D341Med (cell line): ENCODE results near the gene ABTB2.

Source experiments
- DNase-seq: peaks from one replicate; pipeline ENCODE4 v3.0.0; 2012; ENCODE audit warnings: low spot score

The ABTB2 gene

DNA sequence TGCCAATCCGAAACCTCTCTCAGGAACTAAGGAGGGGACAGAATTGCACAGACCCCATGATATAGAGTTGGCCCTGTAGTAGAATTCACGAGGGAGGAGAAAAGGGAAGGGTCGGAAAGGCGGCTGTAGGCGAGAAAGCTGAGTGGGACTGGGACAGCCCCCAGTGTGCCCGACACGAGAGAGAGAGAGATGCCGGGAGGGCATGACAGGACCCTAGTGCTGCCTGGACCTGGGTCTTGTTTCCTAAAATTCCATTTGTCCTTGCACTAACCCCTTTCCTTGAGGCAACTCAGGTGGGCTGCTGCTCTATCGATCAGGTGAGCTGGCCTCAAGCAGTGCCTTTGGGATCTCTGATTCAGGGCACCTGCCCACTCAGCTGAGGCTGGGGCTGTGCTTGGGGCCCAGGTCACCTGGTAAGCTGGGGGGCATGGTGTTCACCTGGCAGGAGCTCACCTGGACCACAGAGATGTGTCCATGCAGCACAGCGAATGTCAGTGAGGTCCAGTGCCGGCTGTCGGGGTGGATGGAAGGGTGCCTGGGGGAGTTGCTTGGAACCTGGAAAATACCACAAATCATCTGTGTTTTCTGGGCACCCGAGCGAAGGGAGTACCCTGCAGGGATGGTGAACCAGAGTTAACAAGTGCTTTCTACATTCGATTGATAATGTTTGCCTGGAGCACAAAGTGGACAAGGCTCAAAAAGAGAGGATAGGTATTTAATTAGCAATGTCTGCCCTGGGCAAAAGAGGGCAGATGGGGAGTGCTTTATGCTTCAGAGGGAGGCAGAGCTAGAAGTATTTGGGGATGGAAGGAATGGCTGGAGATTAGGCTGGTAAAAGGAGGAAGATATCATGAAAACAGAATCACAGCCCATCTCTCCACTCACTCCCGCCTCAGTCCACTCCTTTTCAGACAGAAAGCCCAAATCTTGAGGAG is 190.7 kb downstream of the ABTB2 start:
- no peak for DNase-seq

DNA sequence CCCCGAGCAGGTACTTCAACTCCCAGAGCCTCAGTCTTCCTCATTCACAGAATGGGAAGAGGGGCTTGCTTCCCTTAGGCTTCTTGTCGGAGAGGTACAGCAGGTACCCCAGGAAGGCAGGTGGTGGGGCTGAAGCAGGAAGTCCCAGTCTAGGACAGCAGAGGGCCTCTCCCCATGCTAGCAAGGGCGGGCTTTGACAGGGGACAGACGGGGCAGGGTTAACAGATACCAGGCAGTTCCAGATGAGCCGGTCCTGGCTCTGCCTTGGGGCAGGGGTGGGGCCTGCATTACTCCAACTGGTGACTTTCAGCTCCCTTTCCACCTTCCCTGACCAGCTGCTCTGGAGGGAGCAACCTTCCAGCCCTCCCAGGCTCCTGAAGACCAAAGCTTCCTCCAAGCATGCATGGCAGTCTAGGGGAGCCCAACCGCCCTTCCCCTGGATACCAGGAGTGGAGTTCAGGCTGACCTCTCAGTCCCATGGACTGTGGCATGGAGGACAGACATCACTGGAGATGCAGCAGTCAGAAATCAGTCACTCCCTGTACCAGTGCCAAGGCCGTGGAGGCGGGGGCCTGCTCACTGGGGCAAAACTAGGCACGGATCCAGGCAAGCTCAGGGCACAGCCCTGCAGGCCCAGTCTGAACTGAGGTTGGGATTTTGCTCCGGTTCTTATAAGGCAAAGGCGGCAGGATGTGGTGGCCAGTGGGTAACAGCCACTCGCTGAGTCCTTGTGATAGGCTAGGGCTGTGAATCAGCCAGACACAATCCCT is 191.8 kb downstream of the ABTB2 start:
- no peak for DNase-seq

DNA sequence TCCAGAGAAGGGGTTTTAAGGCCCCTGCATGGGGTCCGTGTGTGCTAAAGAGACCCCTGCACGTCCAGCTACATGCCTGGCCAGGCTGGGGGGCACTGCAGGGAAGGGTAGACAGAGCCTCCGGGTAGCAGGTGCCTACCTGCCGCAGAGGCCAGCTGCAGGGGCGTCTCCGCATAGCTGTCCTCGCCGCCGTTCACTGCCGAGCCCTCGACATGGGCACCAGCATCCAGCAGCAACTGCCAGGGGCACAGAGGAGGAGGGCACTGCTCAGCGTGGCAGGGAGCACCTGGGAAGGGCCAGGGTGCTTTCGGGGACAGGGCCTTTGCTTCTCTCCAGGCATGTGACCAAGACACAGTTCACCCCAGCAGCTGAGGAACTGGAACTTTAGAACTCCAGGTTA is 192.7 kb downstream of the ABTB2 start:
- no peak for DNase-seq

DNA sequence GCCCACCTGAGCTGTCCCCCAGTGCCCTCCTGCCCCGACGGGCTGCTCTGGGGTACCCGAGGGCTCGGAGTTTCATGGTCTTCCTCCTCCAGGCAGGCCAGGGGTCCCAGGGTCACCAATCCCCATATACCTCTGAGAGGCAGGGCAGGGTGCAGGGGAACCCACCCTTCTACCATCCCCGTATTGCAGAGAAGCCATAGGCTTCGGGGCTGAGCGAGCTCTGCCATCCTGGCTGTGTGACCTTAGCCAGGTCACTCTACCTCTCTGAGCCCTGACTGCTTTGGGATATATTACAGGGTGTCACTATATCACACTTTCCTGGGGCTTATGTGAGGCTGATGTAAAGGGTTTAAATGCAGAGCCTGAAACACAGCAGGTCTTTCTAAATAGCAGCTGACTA is 195.0 kb downstream of the ABTB2 start:
- DNase-seq: no peak

DNA sequence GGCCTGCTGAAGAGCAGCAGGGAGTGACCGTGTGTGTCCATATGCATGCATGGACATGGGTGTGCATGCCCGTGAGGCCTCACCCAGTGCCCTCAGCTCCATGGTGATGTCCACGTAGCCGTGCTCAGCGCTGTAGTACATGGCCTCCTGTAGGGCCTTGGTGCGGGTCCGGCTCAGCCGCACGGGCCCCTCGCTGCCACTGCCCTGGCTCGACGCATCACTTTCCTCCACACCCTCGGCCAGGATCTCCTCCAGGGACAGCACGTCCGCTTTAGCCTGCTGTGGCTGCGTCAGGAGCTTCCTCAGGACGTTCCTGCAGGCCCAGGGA is 195.4 kb downstream of the ABTB2 start:
- no peak for DNase-seq

DNA sequence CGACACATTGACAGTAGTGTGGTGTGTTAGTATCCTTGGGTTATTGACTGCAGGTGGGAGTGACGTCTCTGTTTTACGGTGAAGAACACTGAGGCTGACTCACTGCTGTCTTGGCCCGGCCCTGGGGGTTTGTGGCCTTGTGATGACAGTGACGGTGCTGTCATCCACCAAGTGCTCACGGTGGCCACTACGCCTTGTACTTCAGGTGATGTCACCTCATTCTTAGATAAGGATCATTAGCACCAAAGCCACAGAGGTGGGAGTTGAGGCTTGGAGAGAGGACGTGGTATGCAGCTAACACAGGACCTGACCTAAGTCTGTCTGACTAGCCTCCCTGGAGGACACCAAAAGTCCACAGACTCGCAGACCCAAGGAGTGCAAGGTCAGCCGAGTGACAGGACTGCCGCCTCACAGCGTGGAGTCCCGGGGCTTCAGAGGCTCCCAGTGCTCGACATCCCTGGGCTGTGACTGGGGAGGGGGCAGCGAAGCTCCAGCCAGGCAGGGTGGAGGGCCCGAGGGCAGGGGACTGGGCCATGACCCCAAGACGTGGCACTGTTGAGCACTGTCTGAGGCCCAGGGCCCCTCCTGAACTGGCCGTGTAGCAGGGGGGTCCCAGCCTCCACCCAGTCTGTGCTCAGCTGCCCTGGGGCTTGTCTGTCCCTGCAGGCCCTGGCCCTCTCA is 195.9 kb downstream of the ABTB2 start:
- DNase-seq: no peak

DNA sequence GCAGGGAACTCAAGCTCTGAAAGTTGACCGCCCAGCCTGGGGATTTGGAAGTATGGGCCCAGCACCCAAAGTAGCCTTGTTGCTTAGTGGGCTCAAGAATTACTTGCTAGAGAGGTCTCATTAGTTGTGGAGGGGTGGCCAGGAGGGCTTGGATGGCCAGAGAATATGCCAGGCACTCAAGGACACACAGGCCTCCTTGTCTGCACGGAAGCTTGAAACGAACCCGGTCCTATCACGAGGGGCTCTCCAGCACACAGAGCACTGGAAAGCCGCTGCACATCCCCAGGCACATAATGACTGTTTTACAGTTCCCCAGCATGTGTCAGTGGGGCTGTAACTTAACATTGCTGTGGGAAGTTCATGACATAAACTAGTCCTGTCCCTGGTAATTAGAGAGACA is 196.4 kb downstream of the ABTB2 start:
- no peak for DNase-seq

DNA sequence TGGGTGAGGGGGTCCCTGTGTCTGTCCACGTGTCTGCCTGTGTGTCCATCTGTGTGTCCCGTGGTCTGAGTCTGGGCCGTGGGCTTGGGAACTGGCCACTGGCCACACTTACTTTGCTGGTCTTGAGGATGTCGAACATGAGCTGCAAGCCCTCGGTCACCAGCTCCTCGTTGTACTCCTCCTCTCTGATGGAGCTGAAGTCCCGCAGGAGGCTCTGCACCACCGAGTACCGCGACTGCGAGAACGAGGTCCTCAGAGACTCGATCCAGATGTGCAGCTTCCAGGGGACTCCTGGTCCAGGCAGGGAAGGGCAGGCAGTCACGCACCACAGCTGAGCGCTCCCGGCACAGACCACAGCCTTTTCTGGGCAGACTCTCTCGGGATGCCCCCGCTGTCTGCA is 197.0 kb downstream of the ABTB2 start:
- no peak for DNase-seq

DNA sequence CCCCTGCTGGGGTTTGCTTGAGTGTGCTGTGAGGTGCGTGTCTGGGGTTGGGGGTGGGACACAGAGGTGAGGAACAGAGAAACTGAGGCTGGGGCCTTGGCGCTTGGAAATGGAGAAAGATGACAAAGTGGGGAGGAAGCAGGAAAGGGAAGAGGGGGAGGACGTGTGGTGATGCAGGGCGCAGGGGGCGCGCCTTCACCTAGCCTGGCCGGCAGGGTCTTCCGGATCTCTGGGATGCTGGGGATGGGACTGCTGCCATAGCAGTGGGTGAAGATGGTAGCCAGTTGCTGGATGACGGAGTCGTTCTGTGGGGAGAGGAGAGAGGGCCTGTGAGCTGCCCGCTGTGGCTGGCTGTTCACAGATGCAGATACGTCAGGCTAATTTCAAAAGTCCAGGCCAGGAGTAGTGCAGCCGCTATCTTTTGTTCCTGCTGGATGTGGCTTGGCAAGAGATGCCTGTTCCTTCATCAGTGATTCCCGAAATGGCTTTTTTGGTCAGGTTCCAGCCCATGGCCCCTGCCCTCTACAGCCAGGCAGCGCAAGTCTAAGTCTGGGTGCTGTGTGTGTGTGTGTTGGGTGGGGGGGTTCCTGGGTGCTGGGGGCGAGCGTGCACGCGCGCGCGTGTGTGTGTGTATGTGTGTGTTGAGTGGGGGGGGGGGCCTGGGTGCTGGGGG is 197.6 kb downstream of the ABTB2 start:
- no peak for DNase-seq

DNA sequence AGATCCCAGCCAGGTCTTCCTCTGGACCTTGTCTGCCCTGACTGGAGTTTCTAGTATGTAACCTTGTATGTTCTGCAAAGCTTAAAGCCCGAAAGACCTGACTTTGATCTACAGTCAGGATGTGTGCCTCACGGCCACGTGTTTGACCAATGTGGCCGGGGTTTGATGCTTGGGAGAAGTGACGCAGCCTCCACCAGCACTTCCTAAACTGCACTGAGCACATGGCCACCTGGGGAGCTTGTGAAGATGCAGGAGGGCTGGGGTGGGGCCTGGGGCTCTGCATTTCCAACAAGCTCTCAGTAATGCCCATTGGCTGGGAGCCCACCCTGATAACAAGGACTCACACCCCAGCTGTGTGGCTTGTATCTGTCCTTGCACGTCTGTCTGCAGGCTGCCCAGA is 199.1 kb downstream of the ABTB2 start:
- DNase-seq: no peak

DNA sequence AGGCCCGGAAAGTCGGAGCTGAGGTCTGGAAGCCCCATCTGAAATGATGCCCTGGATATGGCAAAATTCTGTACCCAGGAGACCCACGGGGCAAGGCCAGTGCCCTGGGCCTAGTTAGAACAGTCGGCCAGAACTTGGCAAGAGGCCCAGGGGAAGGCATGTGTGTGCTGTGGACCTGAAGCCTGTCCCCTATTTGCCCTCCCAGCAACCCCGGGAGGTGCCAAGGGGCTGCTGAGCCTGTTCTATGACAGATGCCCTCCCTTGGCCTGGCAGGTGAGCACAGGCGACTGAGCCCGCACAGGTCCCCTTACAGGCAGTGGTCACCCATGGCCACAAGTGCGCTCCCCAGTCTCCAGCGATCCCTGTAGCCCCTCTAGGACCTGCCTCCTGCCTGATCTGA is 200.6 kb downstream of the ABTB2 start:
- DNase-seq: no peak

DNA sequence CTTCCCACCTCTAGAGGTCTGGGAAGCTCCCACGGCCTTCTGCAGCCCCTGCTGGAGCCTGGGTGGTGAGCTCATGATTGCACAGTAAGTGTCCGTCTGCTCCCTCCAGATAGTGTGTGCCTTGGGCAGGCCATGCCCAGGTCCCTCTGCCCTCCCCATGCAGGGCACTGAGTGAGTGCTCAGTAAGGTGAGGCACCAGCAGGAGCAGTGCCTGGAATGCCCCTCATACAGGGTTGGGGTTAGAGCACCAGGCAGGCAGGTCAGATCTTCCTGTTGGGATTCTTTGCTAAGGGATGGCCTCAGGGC is 202.1 kb downstream of the ABTB2 start:
- DNase-seq: no peak

DNA sequence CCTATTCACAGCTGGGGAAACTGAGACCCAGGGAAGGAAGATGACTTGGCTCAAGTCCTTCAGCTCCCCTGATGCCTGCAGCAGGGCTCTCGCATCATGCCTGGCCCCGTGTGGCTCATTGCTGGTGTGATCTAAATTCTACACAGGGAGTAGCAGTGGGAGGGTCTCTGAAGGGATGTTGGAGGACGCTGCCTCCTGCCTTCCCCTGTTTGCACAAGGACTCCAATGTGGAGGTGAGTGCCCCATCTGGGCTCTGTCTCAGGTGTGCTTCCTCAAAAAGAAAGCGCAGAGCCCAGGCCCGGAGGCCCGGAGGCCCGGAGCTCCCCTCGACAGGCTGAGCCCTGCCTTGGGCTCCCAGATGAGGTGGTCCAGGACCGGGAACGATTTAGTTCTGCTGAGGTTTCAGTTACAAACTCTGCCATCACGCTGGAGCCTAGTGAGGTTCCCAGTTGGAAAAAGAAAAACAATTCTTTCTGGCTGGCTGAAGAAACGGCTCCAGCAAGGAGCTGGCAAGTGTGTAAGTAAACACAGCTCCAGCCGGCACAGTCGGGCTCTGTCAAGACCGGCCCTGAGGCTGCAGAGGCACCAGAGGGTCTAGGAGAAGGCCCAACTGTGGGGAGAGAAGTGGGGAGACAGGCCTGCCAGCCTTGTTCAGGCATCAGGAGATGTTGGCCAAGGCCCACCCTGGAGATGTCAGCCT is 202.6 kb downstream of the ABTB2 start:
- DNase-seq: no peak

DNA sequence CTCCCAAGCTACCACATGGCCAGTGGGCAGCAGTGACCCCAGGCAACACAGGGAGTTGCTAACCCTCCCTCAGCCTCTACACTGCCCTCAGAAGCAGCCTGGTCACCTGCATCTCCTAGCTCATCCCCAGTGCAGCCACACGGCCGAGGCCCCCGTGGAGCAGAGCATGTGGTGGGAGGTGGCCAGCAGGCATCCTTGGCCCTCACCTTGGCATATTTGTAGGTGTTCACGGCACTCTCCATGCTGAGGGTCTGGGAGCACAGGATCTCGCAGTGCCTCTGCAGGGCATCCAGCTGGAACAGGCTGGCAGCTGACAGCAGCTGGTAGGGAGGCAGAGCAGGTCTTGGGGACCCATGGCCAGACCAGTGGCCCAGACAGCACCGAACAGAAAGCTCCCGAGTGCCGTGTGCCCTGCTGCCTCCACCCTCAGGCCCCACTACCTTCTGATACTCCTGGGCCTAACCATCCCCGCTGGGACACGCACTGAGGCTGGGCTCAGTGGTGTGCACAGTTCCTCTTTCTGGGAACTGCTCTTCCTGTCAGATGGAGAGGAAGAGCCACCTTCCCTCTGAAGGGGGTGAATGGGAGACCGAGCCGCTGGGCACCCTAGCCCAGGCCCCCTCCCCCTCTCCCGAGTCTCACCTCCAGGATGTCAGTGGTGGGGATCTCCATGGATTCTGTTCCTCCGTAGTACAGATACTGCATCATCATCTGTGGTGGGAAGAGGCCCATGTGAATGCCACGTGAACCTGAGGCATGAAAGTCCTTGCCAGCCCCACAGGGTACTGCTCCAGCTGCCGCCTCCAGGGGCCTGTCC is 203.5 kb downstream of the ABTB2 start:
- no peak for DNase-seq

DNA sequence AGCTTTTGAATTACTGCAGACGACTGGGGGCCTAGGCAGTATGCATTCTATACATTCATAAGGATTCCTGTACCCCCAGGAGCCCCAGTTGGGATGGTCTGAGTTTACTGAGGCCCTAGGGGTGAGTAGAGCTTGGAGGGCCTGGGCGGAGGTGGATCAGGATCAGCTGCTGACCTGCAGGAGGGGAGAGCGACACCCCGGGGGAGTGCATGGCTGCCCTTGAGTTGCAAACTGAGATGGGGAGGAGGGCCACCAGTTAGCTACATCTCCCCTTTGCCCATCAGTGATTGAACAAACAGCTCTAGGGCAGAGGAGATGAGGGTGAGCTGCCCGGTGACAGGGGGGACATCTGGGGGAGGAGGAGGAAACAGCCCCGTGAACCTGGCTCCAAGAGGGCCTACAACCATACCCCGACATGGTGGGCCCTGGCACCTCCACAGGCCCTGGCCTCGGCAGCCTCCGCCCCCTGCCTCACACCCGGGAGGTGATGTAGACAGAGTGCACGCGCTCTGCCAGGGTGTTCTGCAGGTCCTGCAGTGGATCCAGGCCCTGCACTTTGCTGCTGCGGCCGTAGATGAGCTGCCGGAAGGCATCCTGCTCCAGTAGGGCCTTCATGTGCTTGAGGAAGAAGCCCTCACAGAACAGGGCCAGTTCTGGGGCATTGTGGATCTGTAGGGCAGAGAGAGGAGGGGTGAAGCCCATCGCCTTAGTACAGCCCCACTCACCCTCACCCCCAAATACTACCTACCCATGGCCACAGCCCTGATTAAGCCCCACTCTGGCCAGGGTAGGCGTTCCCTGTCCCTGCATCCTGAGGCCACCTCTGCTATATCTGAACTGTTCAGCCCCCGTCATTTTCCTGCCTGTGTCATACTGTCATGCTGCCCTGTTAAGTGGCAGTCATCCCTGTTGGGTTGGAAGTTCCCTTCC is 205.6 kb downstream of the ABTB2 start:
- DNase-seq: no peak

DNA sequence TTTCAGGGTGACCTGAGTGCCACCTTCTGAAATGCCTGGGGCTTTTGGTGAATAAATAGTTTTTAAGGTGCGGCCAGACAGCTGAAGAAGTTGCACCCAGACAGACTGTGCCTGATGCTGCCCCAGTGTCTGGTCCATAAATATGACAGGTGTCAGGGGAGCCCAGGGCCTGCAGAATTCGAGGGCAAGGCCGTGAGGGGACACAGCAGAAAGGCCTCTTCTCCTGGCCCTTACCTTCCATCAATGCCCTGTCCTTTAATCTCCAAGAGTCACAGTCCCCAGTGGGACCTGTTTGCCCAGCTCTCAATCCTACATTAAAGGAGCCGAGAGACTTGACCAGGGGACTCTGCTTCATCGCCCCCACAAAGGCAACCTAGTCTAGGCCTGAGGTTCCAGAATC is 206.6 kb downstream of the ABTB2 start:
- no peak for DNase-seq

DNA sequence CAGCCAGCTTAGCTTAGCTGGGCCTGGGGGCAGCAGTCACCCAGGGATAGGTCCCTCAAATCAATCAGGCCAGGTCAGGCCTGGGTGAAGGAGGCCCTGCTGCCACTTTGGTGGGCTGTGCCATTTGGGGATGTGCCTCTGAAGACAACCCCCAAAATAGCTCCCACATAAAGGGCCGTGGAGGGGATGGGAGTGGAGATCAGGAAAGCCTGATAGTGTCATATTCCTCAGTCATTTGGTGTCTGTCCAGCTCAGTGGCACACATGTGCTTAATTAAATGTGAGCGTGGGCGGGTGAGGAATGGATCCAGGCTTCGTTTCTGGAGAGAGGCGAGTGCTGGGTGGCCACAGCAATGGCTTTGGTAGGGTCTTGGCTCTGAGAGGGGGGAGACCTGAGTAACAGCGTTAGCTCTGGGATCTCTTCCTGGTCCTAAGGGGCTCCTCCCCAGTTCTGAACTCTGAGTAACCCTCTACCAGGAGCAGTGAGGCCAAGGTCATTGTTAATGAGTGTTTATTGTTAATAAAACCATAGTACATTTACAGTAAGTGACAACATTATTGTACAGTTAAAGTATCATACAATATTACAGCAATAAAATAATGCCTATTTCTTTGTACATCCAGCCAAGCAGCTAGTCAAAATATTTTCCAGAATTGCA is 207.2 kb downstream of the ABTB2 start:
- no peak for DNase-seq

DNA sequence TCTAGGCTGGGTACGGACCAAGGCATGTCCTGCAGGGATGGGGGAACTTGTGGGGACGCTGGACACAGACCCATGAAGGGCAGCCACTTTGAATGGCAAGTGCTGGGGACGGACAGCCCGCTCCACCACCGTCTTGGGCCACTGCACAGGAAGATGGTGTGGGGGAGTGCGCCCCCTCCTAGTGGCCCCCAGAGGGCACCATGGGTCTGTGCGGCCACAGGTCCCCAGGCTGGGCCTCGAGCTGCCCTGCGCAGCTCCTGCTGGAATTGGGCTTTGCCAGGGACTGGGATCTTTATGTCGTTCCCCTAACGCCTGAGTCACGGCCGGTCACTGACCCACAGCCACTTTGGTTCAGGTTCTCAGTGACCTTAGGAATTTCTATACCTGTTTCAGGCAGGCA is 208.0 kb downstream of the ABTB2 start:
- DNase-seq: peak; percentile 55

DNA sequence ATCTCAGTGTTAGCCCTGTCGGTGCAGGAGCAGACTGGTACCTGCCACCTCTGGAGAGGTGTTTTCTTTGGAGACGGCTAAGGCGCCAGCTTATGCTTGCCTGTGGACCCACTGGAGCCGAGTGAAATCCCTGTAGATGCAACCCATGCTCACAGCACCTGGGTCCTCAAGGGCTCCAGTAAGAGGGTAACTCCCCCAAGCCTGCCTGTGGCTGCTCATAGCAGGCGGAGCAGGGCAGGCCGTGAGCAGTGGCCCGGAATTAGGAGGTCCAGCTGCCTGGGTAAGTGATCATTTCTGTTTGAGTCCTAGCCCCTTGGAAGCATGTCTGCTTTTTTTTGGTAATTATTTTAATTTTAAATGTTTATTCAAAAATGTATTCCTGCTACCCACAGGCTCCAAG is 208.5 kb downstream of the ABTB2 start:
- DNase-seq: no peak
